A549 (cell line): ENCODE measurements around the gene CDC6. TPM values are rescaled to one million over a fixed set of nuclear protein-coding genes. Genes with fewer than 3 reads are reported as not detected.

Experiments used
- ATAC-seq, 2 experiments: fragments of 200-7000 bp in 1 of 2; fragments of >200 bp in 1 of 2; cut with Nextera tagmentation in 1 of 2; cut with Tn5 transposase in 1 of 2; 3 replicates each; pipeline versions ENCODE4 v1.8.0 to v1.9.1; 2018 to 2020; ENCODE audit warnings: mild to moderate bottlenecking in 1 of 2, moderate library complexity in 1 of 2
- CTCF ChIA-PET: fragments of 300-600 bp; sonication (Branson Sonifier 250); formaldehyde crosslinking; extraction: SDS; loops from one replicate; lab custom pipeline; 2021; ENCODE audit warnings: antibody characterized with exemption, inconsistent platforms; lab: Yijun Ruan, JAX
- POLR2A ChIA-PET: fragments of 350-600 bp; formaldehyde crosslinking; extraction: SDS; loops from one replicate; lab custom pipeline; 2021; ENCODE audit warnings: antibody characterized with exemption, inconsistent platforms; lab: Yijun Ruan, JAX
- DNase-seq, 2 experiments: peaks; one replicate each; pipeline versions ENCODE4 v3.0.0 to v3.0.0-alpha.2; 2011 to 2016; ENCODE audit warnings: low read depth in 1 of 2, low spot score in 1 of 2
- FAIRE-seq: peaks from 2 replicates; lab custom pipeline; 2011; peaks lifted over from hg19 to GRCh38; lab: Jason Lieb, UNC
- H3K27ac ChIP-seq, 2 experiments: fragments of >200 bp; sonication (Bioruptor Twin); formaldehyde crosslinking; 3 replicates each; pipeline ENCODE4 v1.5.1; 2016 to 2017
- H3K4me1 ChIP-seq: fragments of >200 bp; sonication (Bioruptor Twin); formaldehyde crosslinking; 3 replicates; pipeline ENCODE4 v1.6.1; 2016
- H3K4me2 ChIP-seq: fragments of >200 bp; sonication (Bioruptor Twin); formaldehyde crosslinking; 3 replicates; pipeline ENCODE4 v1.6.1; 2016
- H3K4me3 ChIP-seq: fragments of >200 bp; sonication (Bioruptor Twin); formaldehyde crosslinking; 3 replicates; pipeline ENCODE4 v1.5.1; 2016
- H3K9me3 ChIP-seq: fragments of >200 bp; sonication (Bioruptor Twin); formaldehyde crosslinking; 3 replicates; pipeline ENCODE4 v1.6.1; 2016
- BHLHE40 ChIP-seq: IDR thresholded peaks from 2 replicates; pipeline ENCODE4 v1.6.1; 2012; ENCODE audit warnings: low read depth, low read length, inconsistent platforms
- CEBPB ChIP-seq, 2 experiments: fragments of >200 bp in 1 of 2; sonication (Bioruptor Twin) in 1 of 2; formaldehyde crosslinking in 1 of 2; IDR thresholded peaks; 2 replicates each; pipeline ENCODE4 v1.6.1; 2012 to 2016
- EHF ChIP-seq: fragments of 250-450 bp; sonication (Bioruptor Pico); IDR thresholded peaks from 2 replicates; pipeline ENCODE4 v1.5.0; 2020; ENCODE audit warnings: mild to moderate bottlenecking
- EP300 ChIP-seq, 2 experiments: fragments of >200 bp; sonication (Bioruptor Twin); formaldehyde crosslinking; IDR thresholded peaks; 2 replicates in 1 of 2; 3 replicates in 1 of 2; pipeline ENCODE4 v1.6.1; 2016 to 2017
- FOSB ChIP-seq: fragments of 250-450 bp; sonication (Bioruptor Pico); IDR thresholded peaks from 2 replicates; pipeline ENCODE4 v1.5.0; 2020; ENCODE audit warnings: mild to moderate bottlenecking, moderate library complexity
- HDAC2 ChIP-seq: fragments of 200-600 bp; sonication (generic); IDR thresholded peaks from 2 replicates; pipeline ENCODE4 v1.6.1; 2016
- JUNB ChIP-seq: fragments of >200 bp; sonication (Bioruptor Twin); formaldehyde crosslinking; IDR thresholded peaks from 2 replicates; pipeline ENCODE4 v1.6.1; 2016
- MYC ChIP-seq: IDR thresholded peaks from 2 replicates; pipeline ENCODE4 v1.6.1; 2012; ENCODE audit warnings: mild to moderate bottlenecking, inconsistent platforms, low read length, improper control_type of control experiment, borderline replicate concordance
- NPAS2 ChIP-seq: fragments of 250-450 bp; sonication (Bioruptor Pico); IDR thresholded peaks from 2 replicates; pipeline ENCODE4 v1.8.0; 2022; ENCODE audit warnings: mild to moderate bottlenecking, moderate library complexity, borderline replicate concordance
- NR3C1 ChIP-seq: fragments of >200 bp; sonication (Bioruptor Twin); formaldehyde crosslinking; IDR thresholded peaks from 3 replicates; pipeline ENCODE4 v1.6.1; 2017
- RARB ChIP-seq: fragments of 250-450 bp; sonication (Bioruptor Pico); IDR thresholded peaks from 2 replicates; pipeline ENCODE4 v1.8.0; 2021; ENCODE audit warnings: mild to moderate bottlenecking, moderate library complexity
- RCOR1 ChIP-seq: fragments of 150-350 bp; IDR thresholded peaks from 2 replicates; pipeline ENCODE4 v1.6.1; 2014; ENCODE audit warnings: antibody characterized with exemption, low read length, low read depth
- RFX5 ChIP-seq: fragments of 450-650 bp; IDR thresholded peaks from 2 replicates; pipeline ENCODE4 v1.7.1; 2014; ENCODE audit warnings: antibody characterized with exemption, mild to moderate bottlenecking, moderate library complexity
- SREBF2 ChIP-seq: fragments of 450-650 bp; IDR thresholded peaks from 2 replicates; pipeline ENCODE4 v1.6.1; 2014; ENCODE audit warnings: mild to moderate bottlenecking, moderate library complexity
- WGBS: methylation state at CpG from one replicate; pipeline ENCODE4 v1.1.6; 2017; ENCODE audit errors: missing lambda C conversion rate; 5-methylcytosine and 5-hydroxymethylcytosine counted together
- polyA plus RNA-seq, 4 experiments: library from polyadenylated mRNA; depleted of rRNA in 3 of 4; stranded (reverse); fragments of >200 nt; fragmentation: RNase III in 1 of 4; extraction: RNeasy Plus Mini Kit Qiagen cat#74134 plus additional on column Dnase treatment in 1 of 4; gene quantifications; 2 replicates in 3 of 4; 3 replicates in 1 of 4; pipeline ENCODE4 v1.2.3, GENCODE V29; 2011 to 2017
- TF ChIP-seq, protein P1 (sequence below): fragments of 150-350 bp; IDR thresholded peaks from 2 replicates; pipeline ENCODE4 v1.6.1; 2014; ENCODE audit warnings: low read depth, mild to moderate bottlenecking, low read length
- TF ChIP-seq, protein P2 (sequence below): IDR thresholded peaks from 2 replicates; pipeline ENCODE4 v1.6.1; 2012
- TF ChIP-seq, protein P3 (sequence below): fragments of >200 bp; sonication (Bioruptor Twin); formaldehyde crosslinking; IDR thresholded peaks from 2 replicates; pipeline ENCODE4 v1.6.1; 2016
- TF ChIP-seq, protein P4 (sequence below): fragments of 450-650 bp; IDR thresholded peaks from 2 replicates; pipeline ENCODE4 v1.6.1; 2014; ENCODE audit warnings: antibody characterized with exemption
- TF ChIP-seq, protein P5 (sequence below): fragments of 250-450 bp; sonication (Bioruptor Pico); IDR thresholded peaks from 2 replicates; pipeline ENCODE4 v1.5.0; 2021; ENCODE audit warnings: mild to moderate bottlenecking, moderate library complexity, borderline replicate concordance
- TF ChIP-seq, protein P6 (sequence below): IDR thresholded peaks from 2 replicates; pipeline ENCODE4 v1.6.1; 2012

CDC6 gene
- polyA plus RNA-seq, 2 of the 4 experiments (the other 2 are of a cell fraction), result 67.0 to 79.5 TPM

DNA sequence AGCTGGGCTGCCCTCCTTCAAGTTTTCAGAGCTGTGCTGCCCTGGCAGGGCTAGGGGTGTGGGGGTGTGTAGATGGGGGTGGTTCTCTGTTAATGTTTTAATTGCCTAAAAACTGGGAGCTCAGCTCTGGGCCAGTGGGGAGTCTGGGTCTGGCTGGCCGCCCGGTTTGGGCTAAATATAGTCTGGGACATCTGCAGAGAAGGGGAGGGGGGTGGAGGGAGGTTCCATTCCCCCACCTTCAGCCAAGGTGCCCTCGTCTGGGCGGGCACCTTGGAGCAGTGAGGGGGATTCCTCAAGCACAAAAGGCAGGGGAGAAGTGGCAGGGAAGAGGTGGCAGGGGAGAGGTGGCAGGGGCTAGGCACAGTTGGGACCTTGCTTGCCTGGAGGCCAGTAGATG, 34.3 kb downstream of the CDC6 start:
- ChIA-PET POLR2A (interaction anchor here (1.4 kb wide), 1 partner anchor 19 kb away, joined by 3 read pairs; no protein-coding TSS in a partner anchor), CTCF (interaction anchor here (39.2 to 50.4 kb wide), 2 partner anchors 19 to 36 kb away, joined by 1069 to 2395 read pairs; partner anchors contain the start of genes CDC6, GJD3 and RARA)
- Histone ChIP-seq H3K4me3 (peak overlapping the region; percentile 9; the same call in 1 of the 3 replicates), H3K4me2 (peak overlapping the region; percentile 99), H3K27ac (peak overlapping the region; percentile 67 to 95), H3K9me3 (no peaks in the 10 kb centered on the region), H3K4me1 (peaks cover 87% of the 10 kb centered on the region)
- 56% methylated on average over 4 of the region's 4 CpGs for WGBS
- no peak for DNase-seq
- TF ChIP-seq, protein P1, sequence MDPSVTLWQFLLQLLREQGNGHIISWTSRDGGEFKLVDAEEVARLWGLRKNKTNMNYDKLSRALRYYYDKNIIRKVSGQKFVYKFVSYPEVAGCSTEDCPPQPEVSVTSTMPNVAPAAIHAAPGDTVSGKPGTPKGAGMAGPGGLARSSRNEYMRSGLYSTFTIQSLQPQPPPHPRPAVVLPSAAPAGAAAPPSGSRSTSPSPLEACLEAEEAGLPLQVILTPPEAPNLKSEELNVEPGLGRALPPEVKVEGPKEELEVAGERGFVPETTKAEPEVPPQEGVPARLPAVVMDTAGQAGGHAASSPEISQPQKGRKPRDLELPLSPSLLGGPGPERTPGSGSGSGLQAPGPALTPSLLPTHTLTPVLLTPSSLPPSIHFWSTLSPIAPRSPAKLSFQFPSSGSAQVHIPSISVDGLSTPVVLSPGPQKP, result no peak
- TF ChIP-seq MYC, result no peak
- no peak for TF ChIP-seq HDAC2
- no peak for TF ChIP-seq RCOR1
- TF ChIP-seq EHF, result no peak
- ATAC-seq, result no peak
- no peak for FAIRE-seq

DNA sequence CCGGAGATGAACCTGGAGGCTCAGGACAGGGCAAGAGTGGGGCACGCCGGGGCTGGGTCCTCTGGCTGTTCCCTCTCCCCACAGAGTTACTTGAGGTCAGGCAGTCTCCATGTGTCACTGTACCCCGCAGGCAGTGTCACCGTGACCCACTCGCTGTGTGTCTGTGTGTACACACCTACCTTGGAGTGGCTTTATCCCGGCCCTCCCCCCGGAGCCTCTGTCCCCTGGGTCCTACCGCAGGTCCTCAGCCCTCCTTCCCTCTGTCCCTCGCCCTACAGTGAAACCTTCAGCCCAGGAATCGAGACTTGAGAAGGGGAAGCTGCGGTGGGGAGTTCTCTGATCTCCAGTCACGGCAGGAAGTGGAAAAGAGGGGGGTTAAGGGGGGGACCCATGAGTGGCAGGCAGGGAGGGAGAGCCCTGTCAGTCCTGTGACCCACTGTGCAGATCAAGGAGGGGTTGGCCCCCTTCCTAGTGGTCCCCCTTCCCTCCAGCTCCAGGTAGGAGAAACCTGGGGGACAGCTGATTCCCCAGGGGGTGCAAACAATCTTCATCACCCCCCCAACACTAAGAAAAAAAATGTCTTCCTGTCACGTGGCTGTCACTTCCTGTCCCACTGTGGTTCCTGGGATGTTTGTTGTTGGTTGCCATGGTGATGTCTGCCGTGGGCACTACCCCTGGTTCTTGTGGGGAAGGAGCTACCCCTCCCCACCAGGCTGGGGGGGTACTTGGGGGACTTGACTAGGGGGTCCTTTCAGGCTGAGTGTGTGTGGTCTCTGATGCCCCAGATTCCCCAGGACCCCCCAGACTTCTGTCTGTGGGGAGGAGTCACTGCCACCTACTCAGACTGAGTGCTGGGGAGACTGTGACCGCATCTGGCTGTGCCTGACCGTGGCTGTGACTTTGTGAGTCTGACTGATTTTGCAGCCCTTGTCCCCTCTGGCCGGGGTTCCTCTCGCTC, 35.0 kb downstream of the CDC6 start:
- ChIA-PET POLR2A (interaction anchor here (1.4 kb wide), 1 partner anchor 18 kb away, joined by 3 read pairs; no protein-coding TSS in a partner anchor), CTCF (interaction anchor here (39.2 to 50.4 kb wide), 2 partner anchors 20 to 35 kb away, joined by 1069 to 2395 read pairs; partner anchors contain the start of genes CDC6, GJD3 and RARA)
- DNase-seq, result peak; percentile 82 to 94
- Histone ChIP-seq H3K4me3 (peak overlapping the region; percentile 9; the same call in 1 of the 3 replicates), H3K9me3 (no peaks in the 10 kb centered on the region), H3K4me1 (peaks cover 87% of the 10 kb centered on the region), H3K27ac (peak overlapping the region; percentile 67 to 95), H3K4me2 (peak overlapping the region; percentile 99)
- TF ChIP-seq BHLHE40 (no peak), EP300 (IDR thresholded peaks at IDR 0.05) (no peak), MYC (no peak), RFX5 (no peak), JUNB (no peak), NPAS2 (CRISPR knock-in tag) (no peak), FOSB (CRISPR knock-in tag) (no peak; the same call in 1 of the 2 replicates), RARB (CRISPR knock-in tag) (no peak), NR3C1 (no peak), EHF (no peak), CEBPB (IDR thresholded peaks at IDR 0.05) (no peak), SREBF2 (no peak)
- TF ChIP-seq, protein P2, sequence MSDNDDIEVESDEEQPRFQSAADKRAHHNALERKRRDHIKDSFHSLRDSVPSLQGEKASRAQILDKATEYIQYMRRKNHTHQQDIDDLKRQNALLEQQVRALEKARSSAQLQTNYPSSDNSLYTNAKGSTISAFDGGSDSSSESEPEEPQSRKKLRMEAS, result peak; percentile 50
- TF ChIP-seq, protein P3, sequence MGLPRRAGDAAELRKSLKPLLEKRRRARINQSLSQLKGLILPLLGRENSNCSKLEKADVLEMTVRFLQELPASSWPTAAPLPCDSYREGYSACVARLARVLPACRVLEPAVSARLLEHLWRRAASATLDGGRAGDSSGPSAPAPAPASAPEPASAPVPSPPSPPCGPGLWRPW, result no peak
- TF ChIP-seq, protein P4, sequence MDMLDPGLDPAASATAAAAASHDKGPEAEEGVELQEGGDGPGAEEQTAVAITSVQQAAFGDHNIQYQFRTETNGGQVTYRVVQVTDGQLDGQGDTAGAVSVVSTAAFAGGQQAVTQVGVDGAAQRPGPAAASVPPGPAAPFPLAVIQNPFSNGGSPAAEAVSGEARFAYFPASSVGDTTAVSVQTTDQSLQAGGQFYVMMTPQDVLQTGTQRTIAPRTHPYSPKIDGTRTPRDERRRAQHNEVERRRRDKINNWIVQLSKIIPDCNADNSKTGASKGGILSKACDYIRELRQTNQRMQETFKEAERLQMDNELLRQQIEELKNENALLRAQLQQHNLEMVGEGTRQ, result peak; percentile 92
- TF ChIP-seq, protein P5, sequence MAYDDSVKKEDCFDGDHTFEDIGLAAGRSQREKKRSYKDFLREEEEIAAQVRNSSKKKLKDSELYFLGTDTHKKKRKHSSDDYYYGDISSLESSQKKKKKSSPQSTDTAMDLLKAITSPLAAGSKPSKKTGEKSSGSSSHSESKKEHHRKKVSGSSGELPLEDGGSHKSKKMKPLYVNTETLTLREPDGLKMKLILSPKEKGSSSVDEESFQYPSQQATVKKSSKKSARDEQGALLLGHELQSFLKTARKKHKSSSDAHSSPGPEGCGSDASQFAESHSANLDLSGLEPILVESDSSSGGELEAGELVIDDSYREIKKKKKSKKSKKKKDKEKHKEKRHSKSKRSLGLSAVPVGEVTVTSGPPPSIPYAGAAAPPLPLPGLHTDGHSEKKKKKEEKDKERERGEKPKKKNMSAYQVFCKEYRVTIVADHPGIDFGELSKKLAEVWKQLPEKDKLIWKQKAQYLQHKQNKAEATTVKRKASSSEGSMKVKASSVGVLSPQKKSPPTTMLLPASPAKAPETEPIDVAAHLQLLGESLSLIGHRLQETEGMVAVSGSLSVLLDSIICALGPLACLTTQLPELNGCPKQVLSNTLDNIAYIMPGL (CRISPR knock-in tag), result no peak
- TF ChIP-seq, protein P6, sequence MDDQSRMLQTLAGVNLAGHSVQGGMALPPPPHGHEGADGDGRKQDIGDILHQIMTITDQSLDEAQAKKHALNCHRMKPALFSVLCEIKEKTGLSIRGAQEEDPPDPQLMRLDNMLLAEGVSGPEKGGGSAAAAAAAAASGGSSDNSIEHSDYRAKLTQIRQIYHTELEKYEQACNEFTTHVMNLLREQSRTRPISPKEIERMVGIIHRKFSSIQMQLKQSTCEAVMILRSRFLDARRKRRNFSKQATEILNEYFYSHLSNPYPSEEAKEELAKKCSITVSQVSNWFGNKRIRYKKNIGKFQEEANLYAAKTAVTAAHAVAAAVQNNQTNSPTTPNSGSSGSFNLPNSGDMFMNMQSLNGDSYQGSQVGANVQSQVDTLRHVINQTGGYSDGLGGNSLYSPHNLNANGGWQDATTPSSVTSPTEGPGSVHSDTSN, result no peak
- peak in 1 of 2 experiments; percentile 6; a peak in 3 of 6 replicates for ATAC-seq
- 33% methylated on average over 18 of the region's 19 CpGs for WGBS
- FAIRE-seq, result no peak
